HCT116 (cell line): ENCODE measurements around the gene NEK1. TPM values are rescaled to one million over a fixed set of nuclear protein-coding genes. Genes with fewer than 3 reads are reported as not detected.

Experiments
- ATAC-seq: fragments of 200-7000 bp; cut with Tn5 transposase; 2 replicates; pipeline ENCODE4 v1.9.1; 2020; ENCODE audit warnings: mild to moderate bottlenecking, moderate library complexity
- BruUV-seq: library from RNA; stranded (reverse); fragments of 400-500 nt; replicated peaks from 2 replicates; lab custom pipeline; 2021; lab: Mats Ljungman, UMichigan
- CTCF ChIA-PET: fragments of 300-600 bp; sonication (Branson Sonifier 250); formaldehyde crosslinking; loops from one replicate; lab custom pipeline; 2021; ENCODE audit warnings: antibody characterized with exemption; lab: Charles Lee
- POLR2A ChIA-PET: fragments of 300-600, 350-600 bp; sonication (Branson Sonifier 250); formaldehyde crosslinking; loops from one replicate; lab custom pipeline; 2021; ENCODE audit warnings: antibody characterized with exemption; lab: Charles Lee
- RAD21 ChIA-PET, 2 experiments: fragments of 300-600 bp; sonication (Branson Sonifier 250); formaldehyde crosslinking; loops; one replicate each; lab custom pipeline; 2023; ENCODE audit warnings: low total read pairs in 2 of 2; ENCODE audit not compliant: uncharacterized antibody in 2 of 2, unreplicated experiment in 2 of 2, low non-redundant PET in 1 of 2; lab: Charles Lee
- DNase-seq: peaks from one replicate; pipeline ENCODE4 v3.0.0-alpha.2; 2010; ENCODE audit warnings: low read depth, low spot score
- H2AFZ ChIP-seq: fragments of 200-600 bp; shearing (Covaris generic), sonication (generic); 2 replicates; pipeline ENCODE4 v1.6.1; 2017; ENCODE audit warnings: low read depth, mixed run types, mixed read lengths, antibody characterized with exemption, low read length; ENCODE audit not compliant: poor library complexity, severe bottlenecking
- H3K27ac ChIP-seq: 2 replicates; pipeline ENCODE4 v1.5.1; 2012; ENCODE audit warnings: low read depth, low read length
- H3K27me3 ChIP-seq: fragments of 200-600 bp; sonication (generic); 2 replicates; pipeline ENCODE4 v1.6.1; 2016; ENCODE audit warnings: mixed run types, low read length, mixed read lengths; ENCODE audit not compliant: insufficient read depth
- H3K36me3 ChIP-seq, 2 experiments: fragments of 200-500 bp in 1 of 2; fragments of 200-600 bp in 1 of 2; sonication (Bioruptor generic) in 1 of 2; sonication (generic) in 1 of 2; 2 replicates each; pipeline versions ENCODE4 v1.5.1 to v1.6.1; 2014 to 2016; ENCODE audit warnings: low read length in 2 of 2, inconsistent platforms in 1 of 2, mixed read lengths in 1 of 2, mixed run types in 1 of 2; ENCODE audit not compliant: insufficient read depth in 2 of 2, control insufficient read depth in 1 of 2
- H3K4me1 ChIP-seq, 2 experiments: fragments of 200-600 bp in 1 of 2; sonication (generic) in 1 of 2; 2 replicates each; pipeline versions ENCODE4 v1.5.1 to v1.6.1; 2012 to 2017; ENCODE audit warnings: low read length in 2 of 2, inconsistent platforms in 1 of 2, mild to moderate bottlenecking in 1 of 2, mixed read lengths in 1 of 2, mixed run types in 1 of 2, moderate library complexity in 1 of 2; ENCODE audit not compliant: insufficient read depth in 2 of 2, control insufficient read depth in 1 of 2
- H3K4me2 ChIP-seq: fragments of 200-600 bp; sonication (generic); 2 replicates; pipeline ENCODE4 v1.6.1; 2017; ENCODE audit warnings: mixed run types, low read length, mixed read lengths
- H3K4me3 ChIP-seq, 2 experiments: fragments of 200-600 bp in 1 of 2; sonication (generic) in 1 of 2; replicated peaks in 1 of 2; 2 replicates each; pipeline ENCODE4 v1.5.1; 2011 to 2016; ENCODE audit warnings: low read length in 2 of 2, control low read depth in 1 of 2, low read depth in 1 of 2, mild to moderate bottlenecking in 1 of 2, mixed read lengths in 1 of 2, mixed run types in 1 of 2
- H3K79me2 ChIP-seq: fragments of 200-600 bp; sonication (generic); 2 replicates; pipeline ENCODE4 v1.6.1; 2017; ENCODE audit warnings: mild to moderate bottlenecking, mixed run types, low read length, moderate library complexity, mixed read lengths; ENCODE audit not compliant: insufficient read depth
- H3K9ac ChIP-seq: fragments of 200-600 bp; sonication (generic); 2 replicates; pipeline ENCODE4 v1.6.1; 2016; ENCODE audit warnings: low read length, mixed read lengths
- H3K9me2 ChIP-seq: fragments of 200-600 bp; sonication (generic), shearing (Covaris generic); 2 replicates; pipeline ENCODE4 v1.6.1; 2017; ENCODE audit warnings: mixed run types, mild to moderate bottlenecking, moderate library complexity; ENCODE audit not compliant: insufficient read depth
- H3K9me3 ChIP-seq, 2 experiments: fragments of 200-500 bp in 1 of 2; fragments of 200-600 bp in 1 of 2; sonication (Bioruptor generic) in 1 of 2; sonication (generic) in 1 of 2; 2 replicates each; pipeline ENCODE4 v1.6.1; 2014 to 2017; ENCODE audit warnings: low read length in 2 of 2, mixed read lengths in 2 of 2, inconsistent platforms in 1 of 2, low read depth in 1 of 2, mild to moderate bottlenecking in 1 of 2, mixed run types in 1 of 2, moderate library complexity in 1 of 2; ENCODE audit not compliant: control insufficient read depth in 1 of 2, insufficient read depth in 1 of 2
- H4K20me1 ChIP-seq: fragments of 200-600 bp; sonication (generic), shearing (Covaris generic); 2 replicates; pipeline ENCODE4 v1.6.1; 2017; ENCODE audit warnings: mixed run types, mild to moderate bottlenecking, moderate library complexity; ENCODE audit not compliant: insufficient read depth
- ATF3 ChIP-seq: IDR thresholded peaks from 2 replicates; pipeline ENCODE4 v1.6.1; 2012
- EGR1 ChIP-seq: IDR thresholded peaks from 2 replicates; pipeline ENCODE4 v1.6.1; 2012; ENCODE audit warnings: low read depth
- EZH2phosphoT487 ChIP-seq: fragments of 200-600 bp; IDR thresholded peaks from 2 replicates; pipeline ENCODE4 v1.6.1; 2018; ENCODE audit warnings: antibody characterized with exemption, borderline replicate concordance
- RAD21 ChIP-seq: IDR thresholded peaks from 2 replicates; pipeline ENCODE4 v1.6.1; 2012; ENCODE audit warnings: low read depth, mild to moderate bottlenecking
- REST ChIP-seq: IDR thresholded peaks from 2 replicates; pipeline ENCODE4 v1.6.1; 2012; ENCODE audit warnings: low read depth
- ZFX ChIP-seq: fragments of 450-650 bp; IDR thresholded peaks from 2 replicates; pipeline ENCODE4 v1.6.1; 2017
- intact Hi-C: fragments of 100-400 bp; cut with micrococcal nuclease; formaldehyde crosslinking; loops from 2 replicates; pipeline ENCODE4 v1.10.0; 2022
- total RNA-seq: library from RNA; stranded (reverse); gene quantifications from one replicate; pipeline ENCODE4 v1.2.1, GENCODE V29; 2021; ENCODE audit not compliant: unreplicated experiment

The NEK1 gene
- total RNA-seq, 1 experiment from 2014 or later = 13.3 TPM

GRCh38 chr4:169658975-169659715, 46.8 kb upstream of the NEK1 start:
- H3K9me3 ChIP-seq = no peaks in the 10 kb centered on the region
- POLR2A ChIA-PET = interaction anchor here (1.0 to 3.6 kb wide), 3 partner anchors 9 to 117 kb away, joined by 3 to 17 read pairs (median 12); partner anchors contain the start of gene CLCN3
- peak overlapping the region; percentile 60 to 63 for H3K4me3 ChIP-seq
- H3K9me2 ChIP-seq = no peaks in the 10 kb centered on the region
- H3K4me1 ChIP-seq = peaks cover 31 to 43% of the 10 kb centered on the region in 2 experiments
- ATAC-seq = peak; percentile 4; the same call in 1 of the 2 replicates
- RAD21 ChIA-PET = no interaction called here
- peak overlapping the region; percentile 79; the same call in 1 of the 2 replicates for H3K27ac ChIP-seq
- peaks cover 87% of the 10 kb centered on the region for H3K79me2 ChIP-seq
- intact Hi-C loops = no loop called here
- TSS peak; percentile 98 for BruUV-seq
- no peak for DNase-seq
- H3K36me3 ChIP-seq = no peaks in the 10 kb centered on the region
- peak overlapping the region; percentile 71 for H3K9ac ChIP-seq
- CTCF ChIA-PET = interaction anchor here (0.9 to 1.5 kb wide), 3 partner anchors 39 to 389 kb away, joined by 4 to 7 read pairs (median 4); partner anchors contain the start of gene CLCN3
- H2AFZ ChIP-seq = no peak overlapping the region
- H4K20me1 ChIP-seq = no peaks in the 10 kb centered on the region
- TF ChIP-seq REST = no peak
- no peak for TF ChIP-seq EZH2phosphoT487
- no peak for TF ChIP-seq EGR1
- TF ChIP-seq ATF3 = no peak
- no peak for TF ChIP-seq ZFX
- no peak for TF ChIP-seq RAD21
- peak overlapping the region; percentile 86 for H3K4me2 ChIP-seq
- no peaks in the 10 kb centered on the region for H3K27me3 ChIP-seq
